B cell (primary cell): Measurements from ENCODE around the gene ABL1. TPM values are rescaled to one million over a fixed set of nuclear protein-coding genes. Genes with fewer than 3 reads are reported as not detected.

Source experiments
- ATAC-seq: fragments of 200-7000 bp; cut with Tn5 transposase; one replicate; pipeline ENCODE4 v1.10.0; 2021; ENCODE audit warnings: low read depth, mild to moderate bottlenecking, moderate number of reproducible peaks, moderate library complexity
- CTCF ChIA-PET: fragments of 350-600 bp; sonication (Branson Sonifier 250); formaldehyde crosslinking; loops from one replicate; lab custom pipeline; 2021; ENCODE audit warnings: antibody characterized with exemption, inconsistent platforms; lab: Charles Lee
- POLR2A ChIA-PET: fragments of 350-600 bp; sonication (Branson Sonifier 250); formaldehyde crosslinking; loops from one replicate; lab custom pipeline; 2021; ENCODE audit warnings: antibody characterized with exemption; lab: Charles Lee
- DNase-seq: peaks from one replicate; pipeline ENCODE4 v3.0.0; 2013
- H2AFZ ChIP-seq: 2 replicates; pipeline ENCODE4 v1.6.1; 2012; ENCODE audit warnings: mild to moderate bottlenecking, low read depth, low read length; ENCODE audit not compliant: insufficient read depth, poor library complexity, severe bottlenecking
- H3K27ac ChIP-seq, 2 donors: 1 replicate in 1 of 2; 2 replicates in 1 of 2; pipeline ENCODE4 v1.5.1; 2012 to 2013; ENCODE audit warnings: low read length in 2 of 2, mild to moderate bottlenecking in 2 of 2, moderate library complexity in 1 of 2
- H3K27me3 ChIP-seq, 4 experiments: fragments of 200-600 bp in 1 of 4; sonication (generic) in 1 of 4; replicated peaks in 1 of 4; 1 replicate in 2 of 4; 2 replicates in 2 of 4; pipeline versions ENCODE4 v1.6.1 to v1.7.0; 2013 to 2016; ENCODE audit warnings: low read length in 3 of 4, mild to moderate bottlenecking in 2 of 4, mixed read lengths in 1 of 4, moderate library complexity in 1 of 4; ENCODE audit not compliant: insufficient read depth in 4 of 4, control insufficient read depth in 3 of 4; ENCODE audit errors: control extremely low read depth in 1 of 4
- H3K36me3 ChIP-seq, 2 experiments: replicated peaks in 1 of 2; 1 replicate in 1 of 2; 2 replicates in 1 of 2; pipeline versions ENCODE4 v1.6.1 to v1.7.1; 2013; ENCODE audit warnings: low read length in 1 of 2; ENCODE audit not compliant: insufficient read depth in 2 of 2, control insufficient read depth in 1 of 2; ENCODE audit errors: control extremely low read depth in 1 of 2, extremely low read depth in 1 of 2
- H3K4me1 ChIP-seq, 2 donors: fragments of 200-600 bp in 1 of 2; sonication (generic) in 1 of 2; 1 replicate in 1 of 2; 2 replicates in 1 of 2; pipeline versions ENCODE4 v1.5.1 to v1.6.1; 2013 to 2017; ENCODE audit warnings: low read length in 2 of 2; ENCODE audit not compliant: control insufficient read depth in 2 of 2, insufficient read depth in 2 of 2
- H3K4me2 ChIP-seq: replicated peaks from 2 replicates; pipeline ENCODE3; 2012; ENCODE audit warnings: mild to moderate bottlenecking, low read depth, low read length; ENCODE audit not compliant: poor library complexity, severe bottlenecking
- H3K4me3 ChIP-seq, 5 experiments: fragments of 200-600 bp in 1 of 5; sonication (generic) in 1 of 5; 1 replicate in 3 of 5; 2 replicates in 2 of 5; pipeline versions ENCODE4 v1.5.1 to v1.7.0; 2011 to 2016; ENCODE audit warnings: low read length in 4 of 5, mild to moderate bottlenecking in 4 of 5, low read depth in 2 of 5, control low read depth in 1 of 5, moderate library complexity in 1 of 5; ENCODE audit not compliant: insufficient read depth in 1 of 5; ENCODE audit errors: control extremely low read depth in 1 of 5, extremely low read depth in 1 of 5
- H3K79me2 ChIP-seq: fragments of 200-600 bp; sonication (generic); one replicate; pipeline ENCODE4 v1.6.0; 2016; ENCODE audit warnings: low read length; ENCODE audit not compliant: control insufficient read depth, insufficient read depth
- H3K9ac ChIP-seq: fragments of 200-600 bp; sonication (generic); 2 replicates; pipeline ENCODE4 v1.6.1; 2017; ENCODE audit warnings: mild to moderate bottlenecking, low read length, moderate library complexity
- H3K9me3 ChIP-seq, 3 donors: one replicate each; pipeline versions ENCODE4 v1.6.1 to v1.7.1; 2013; ENCODE audit warnings: low read length in 2 of 3; ENCODE audit not compliant: control insufficient read depth in 2 of 3, insufficient read depth in 1 of 3; ENCODE audit errors: control extremely low read depth in 1 of 3
- H4K20me1 ChIP-seq: 2 replicates; pipeline ENCODE4 v1.6.0; 2012; ENCODE audit warnings: mild to moderate bottlenecking, low read length; ENCODE audit not compliant: insufficient read depth, control insufficient read depth, poor library complexity, severe bottlenecking
- H3K27ac Mint-ChIP-seq: one replicate; pipeline ENCODE4 v1.8.0; 2021; ENCODE audit warnings: mixed read lengths
- H3K27me3 Mint-ChIP-seq: one replicate; pipeline ENCODE4 v1.8.0; 2021; ENCODE audit warnings: mixed read lengths
- H3K4me1 Mint-ChIP-seq: one replicate; pipeline ENCODE4 v1.8.0; 2021; ENCODE audit warnings: mixed read lengths
- H3K4me3 Mint-ChIP-seq: one replicate; pipeline ENCODE4 v1.8.0; 2021; ENCODE audit warnings: mixed read lengths
- H3K9me3 Mint-ChIP-seq: one replicate; pipeline ENCODE4 v1.8.0; 2022; ENCODE audit warnings: mixed read lengths; ENCODE audit not compliant: insufficient read depth
- EZH2 ChIP-seq: IDR thresholded peaks from 2 replicates; pipeline ENCODE4 v1.6.1; 2012; ENCODE audit warnings: borderline replicate concordance, low read depth, mild to moderate bottlenecking, moderate library complexity, low read length; ENCODE audit not compliant: insufficient read depth, poor library complexity, severe bottlenecking
- WGBS: methylation state at CpG from one replicate; pipeline ENCODE4 v1.1.5; 2013; ENCODE audit warnings: missing lambda C conversion rate; ENCODE audit not compliant: insufficient coverage; 5-methylcytosine and 5-hydroxymethylcytosine counted together
- intact Hi-C: fragments of 100-400 bp; cut with micrococcal nuclease; formaldehyde crosslinking; loops from one replicate; pipeline ENCODE4 v1.10.0; 2022
- polyA plus RNA-seq: library from polyadenylated mRNA; depleted of rRNA; stranded (reverse); fragments of >200 nt; gene quantifications from 2 replicates; pipeline ENCODE4 v1.2.3, GENCODE V29; 2012
- total RNA-seq, 2 donors: library from RNA; stranded (reverse); fragments of 120-200 nt in 1 of 2; gene quantifications; 1 replicate in 1 of 2; 2 replicates in 1 of 2; pipeline versions ENCODE4 v1.2.3 to v1.2.4, GENCODE V29; 2013 to 2022
- TF ChIP-seq, protein P1 (sequence below): fragments of 200-600 bp; IDR thresholded peaks from one replicate; pipeline ENCODE4 v1.8.0; 2022; ENCODE audit warnings: antibody characterized with exemption, mild to moderate bottlenecking

Gene ABL1
- total and polyA plus RNA-seq, 2 donors (not counting 1 experiment from before 2014, with no cell fraction given), result 11.9 to 46.0 TPM

DNA sequence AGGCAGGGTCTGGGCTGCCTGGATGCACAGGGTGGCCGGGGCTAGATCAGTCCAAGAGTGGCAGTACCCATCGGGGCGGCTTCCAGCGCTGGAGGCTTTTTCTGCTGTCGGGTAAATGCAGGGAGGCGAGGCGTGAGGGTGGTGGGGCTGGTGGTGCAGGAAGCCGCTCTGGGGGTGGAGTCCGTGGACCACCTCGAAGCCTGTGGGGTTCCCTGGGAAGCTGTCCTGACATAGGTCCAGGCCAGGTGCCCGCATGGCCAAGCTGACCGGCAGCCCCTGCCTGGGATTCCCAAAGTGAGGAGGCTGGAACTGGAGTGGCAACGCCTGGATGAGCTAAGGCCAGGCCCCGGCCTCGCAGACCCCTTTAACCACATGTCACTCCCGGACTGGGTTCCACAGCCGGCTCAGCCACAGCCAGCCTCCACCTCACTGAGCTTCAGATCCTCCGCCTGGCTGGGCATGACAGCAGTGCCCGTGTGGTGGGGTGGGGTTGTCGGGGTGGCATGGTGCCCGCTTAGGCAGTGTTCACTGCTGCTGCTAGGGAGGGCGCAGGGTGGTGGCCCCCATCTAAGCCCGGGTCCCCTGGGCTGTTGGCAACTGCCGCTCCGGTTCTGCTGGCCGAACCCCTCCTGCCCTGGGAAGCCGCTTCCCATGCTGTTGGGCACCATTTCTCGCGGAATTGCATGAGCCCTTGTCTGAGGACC, 62.9 kb downstream of the ABL1 start:
- POLR2A ChIA-PET, result no interaction called here
- Mint-ChIP-seq H3K4me1 (peaks cover 6% of the 10 kb centered on the region), H3K27me3 (no peaks in the 10 kb centered on the region), H3K4me3 (no peak overlapping the region), H3K27ac (no peak overlapping the region), H3K9me3 (no peaks in the 10 kb centered on the region)
- Histone ChIP-seq H3K4me2 (no peak overlapping the region), H3K36me3 (no peaks in the 10 kb centered on the region), H3K9ac (no peak overlapping the region), H2AFZ (no peak overlapping the region), H3K4me3 (no peak overlapping the region), H3K27me3 (peaks cover 0 to 8% (median 0%) of the 10 kb centered on the region in 4 experiments), H3K9me3 (no peaks in the 10 kb centered on the region), H3K4me1 (peaks cover 0 to 9% of the 10 kb centered on the region in 2 donors), H3K79me2 (no peaks in the 10 kb centered on the region), H3K27ac (no peak overlapping the region), H4K20me1 (no peaks in the 10 kb centered on the region)
- 89% methylated on average over 26 of the region's 29 CpGs for WGBS
- CTCF ChIA-PET, result no interaction called here
- no peak for TF ChIP-seq EZH2
- TF ChIP-seq, protein P1, sequence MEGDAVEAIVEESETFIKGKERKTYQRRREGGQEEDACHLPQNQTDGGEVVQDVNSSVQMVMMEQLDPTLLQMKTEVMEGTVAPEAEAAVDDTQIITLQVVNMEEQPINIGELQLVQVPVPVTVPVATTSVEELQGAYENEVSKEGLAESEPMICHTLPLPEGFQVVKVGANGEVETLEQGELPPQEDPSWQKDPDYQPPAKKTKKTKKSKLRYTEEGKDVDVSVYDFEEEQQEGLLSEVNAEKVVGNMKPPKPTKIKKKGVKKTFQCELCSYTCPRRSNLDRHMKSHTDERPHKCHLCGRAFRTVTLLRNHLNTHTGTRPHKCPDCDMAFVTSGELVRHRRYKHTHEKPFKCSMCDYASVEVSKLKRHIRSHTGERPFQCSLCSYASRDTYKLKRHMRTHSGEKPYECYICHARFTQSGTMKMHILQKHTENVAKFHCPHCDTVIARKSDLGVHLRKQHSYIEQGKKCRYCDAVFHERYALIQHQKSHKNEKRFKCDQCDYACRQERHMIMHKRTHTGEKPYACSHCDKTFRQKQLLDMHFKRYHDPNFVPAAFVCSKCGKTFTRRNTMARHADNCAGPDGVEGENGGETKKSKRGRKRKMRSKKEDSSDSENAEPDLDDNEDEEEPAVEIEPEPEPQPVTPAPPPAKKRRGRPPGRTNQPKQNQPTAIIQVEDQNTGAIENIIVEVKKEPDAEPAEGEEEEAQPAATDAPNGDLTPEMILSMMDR, result no peak
- intact Hi-C loops, result no loop called here
- ATAC-seq (no peak), DNase-seq (no peak)

- Histone ChIP-seq H3K4me3 (no peak overlapping the region), H3K27me3 (peaks cover 0 to 8% (median 0%) of the 10 kb centered on the region in 4 experiments), H3K79me2 (no peaks in the 10 kb centered on the region), H3K9me3 (no peaks in the 10 kb centered on the region), H3K36me3 (no peaks in the 10 kb centered on the region), H3K4me2 (no peak overlapping the region), H3K4me1 (peaks cover 0 to 4% of the 10 kb centered on the region in 2 donors), H3K27ac (no peak overlapping the region), H3K9ac (no peak overlapping the region), H2AFZ (no peak overlapping the region), H4K20me1 (no peaks in the 10 kb centered on the region)
- ATAC-seq (no peak), DNase-seq (no peak)
- no peak for TF ChIP-seq EZH2
- TF ChIP-seq, protein P1, result no peak
- H3K27ac Mint-ChIP-seq, result no peak overlapping the region
- no peaks in the 10 kb centered on the region for H3K27me3 Mint-ChIP-seq
- peaks cover 2% of the 10 kb centered on the region for H3K4me1 Mint-ChIP-seq
- intact Hi-C loops, result no loop called here
- ChIA-PET POLR2A (no interaction called here), CTCF (no interaction called here)
- WGBS, result 80% methylated on average over 4 of the region's 4 CpGs
- no peak overlapping the region for H3K4me3 Mint-ChIP-seq
- H3K9me3 Mint-ChIP-seq, result no peaks in the 10 kb centered on the region
These were observed 63.4 kb downstream of the ABL1 start for GRCh38 chr9:130898552-130898852.
